22Rv1 (cell line): ENCODE results near the gene TMEM269.
A peak's percentile ranks its signal among the peaks of the same experiment; 100 is the strongest.
"Not testable (repeated sequence)": the region's sequence is repeated elsewhere in the genome, so short reads cannot be mapped to it uniquely, and the experiment has no call there.

Experiments
- H3K27ac ChIP-seq: fragments of 450-650 bp; 2 replicates; pipeline ENCODE4 v1.5.1; 2017
- CTCF ChIP-seq: fragments of 450-650 bp; IDR thresholded peaks from 2 replicates; pipeline ENCODE4 v1.5.1; 2017; ENCODE audit warnings: mild to moderate bottlenecking
- ZFX ChIP-seq: fragments of 450-650 bp; IDR thresholded peaks from 2 replicates; pipeline ENCODE4 v1.6.1; 2017; ENCODE audit warnings: antibody characterized with exemption, borderline replicate concordance

Gene TMEM269

GRCh38 chr1:42797979-42798378 is 13.2 kb downstream of the TMEM269 start:
- no peak for TF ChIP-seq CTCF
- no peak for TF ChIP-seq ZFX
- H3K27ac ChIP-seq = no peak overlapping the region

- no peak overlapping the region for H3K27ac ChIP-seq
- TF ChIP-seq CTCF (no peak), ZFX (no peak)
Measured at GRCh38 chr1:42801832-42802473, 17.2 kb downstream of the TMEM269 start.

GRCh38 chr1:42806171-42806570 is 21.4 kb downstream of the TMEM269 start:
- no peak overlapping the region for H3K27ac ChIP-seq
- TF ChIP-seq ZFX = no peak
- TF ChIP-seq CTCF = no peak

- TF ChIP-seq ZFX (no peak), CTCF (no peak)
- no peak overlapping the region for H3K27ac ChIP-seq
Measured at GRCh38 chr1:42806593-42806992, 21.8 kb downstream of the TMEM269 start.

- TF ChIP-seq ZFX = no peak
- no peak for TF ChIP-seq CTCF
- no peak overlapping the region for H3K27ac ChIP-seq
Measured at GRCh38 chr1:42807056-42807668, 22.4 kb downstream of the TMEM269 start.

GRCh38 chr1:42814815-42815214 is 30.0 kb downstream of the TMEM269 start:
- H3K27ac ChIP-seq = not testable (repeated sequence)

GRCh38 chr1:42815941-42816584 is 31.3 kb downstream of the TMEM269 start:
- H3K27ac ChIP-seq = peak overlapping the region; percentile 96
- TF ChIP-seq ZFX = no peak
- TF ChIP-seq CTCF = no peak
